GM23338 (cell line): ENCODE results near the gene KSR2.

Source experiments
- CREB1 ChIP-seq: fragments of 250-450 bp; sonication (Bioruptor Pico); IDR thresholded peaks from 2 replicates; pipeline ENCODE4 v1.5.0; 2020; ENCODE audit warnings: low read depth, mild to moderate bottlenecking, moderate library complexity
- CTCF ChIP-seq, 2 experiments: fragments of 200-600 bp in 1 of 2; sonication (generic) in 1 of 2; conservative IDR thresholded peaks; 2 replicates each; pipeline versions ENCODE4 v1.5.1 to v1.6.1; 2016 to 2017; ENCODE audit warnings: antibody characterized with exemption in 2 of 2, low read depth in 2 of 2, mild to moderate bottlenecking in 2 of 2, moderate library complexity in 1 of 2
- EZH2 ChIP-seq: fragments of 200-600 bp; sonication (generic); IDR thresholded peaks from one replicate; pipeline ENCODE4 v1.8.0; 2017; ENCODE audit warnings: antibody characterized with exemption, mild to moderate bottlenecking, low read depth; ENCODE audit not compliant: unreplicated experiment
- EZH2phosphoT487 ChIP-seq: fragments of 200-600 bp; sonication (generic); IDR thresholded peaks from one replicate; pipeline ENCODE4 v1.8.1; 2018; ENCODE audit warnings: antibody characterized with exemption; ENCODE audit not compliant: unreplicated experiment
- POLR2AphosphoS5 ChIP-seq: IDR thresholded peaks from 2 replicates; pipeline ENCODE4 v1.6.1; 2016; ENCODE audit warnings: antibody characterized with exemption, low read depth
- REST ChIP-seq: IDR thresholded peaks from one replicate; pipeline ENCODE4 v1.6.1; 2018; ENCODE audit warnings: antibody characterized with exemption; ENCODE audit not compliant: unreplicated experiment
- ZNF462 ChIP-seq: fragments of 250-450 bp; sonication (Bioruptor Pico); IDR thresholded peaks from 2 replicates; pipeline ENCODE4 v1.5.0; 2020; ENCODE audit warnings: mild to moderate bottlenecking, moderate library complexity

GRCh38 chr12:117409286-117409685 lies 559.5 kb downstream of the KSR2 start:
- no peak for TF ChIP-seq EZH2
- no peak for TF ChIP-seq CTCF (conservative IDR thresholded peaks at IDR 0.05; ENCODE audit: low read depth in 2 of 2)
- TF ChIP-seq REST: no peak
- TF ChIP-seq ZNF462: no peak
- TF ChIP-seq POLR2AphosphoS5: no peak
- TF ChIP-seq EZH2phosphoT487: no peak
- TF ChIP-seq CREB1 (CRISPR knock-in tag): no peak
